HG03135 (cell line): Measurements from ENCODE around the gene SMAD7.

ENCODE experiments used
- ATAC-seq: cut with Tn5 transposase; IDR thresholded peaks from one replicate; pipeline ENCODE4 v1.9.1; 2021; ENCODE audit warnings: mild to moderate bottlenecking, moderate library complexity; ENCODE audit not compliant: unreplicated experiment

Gene SMAD7

GRCh38 chr18:48987821-48988220 lies 37.1 kb upstream of the SMAD7 start:
- no peak for ATAC-seq

- no peak for ATAC-seq
Measured at GRCh38 chr18:48986851-48987761, 36.3 kb upstream of the SMAD7 start.

DNA sequence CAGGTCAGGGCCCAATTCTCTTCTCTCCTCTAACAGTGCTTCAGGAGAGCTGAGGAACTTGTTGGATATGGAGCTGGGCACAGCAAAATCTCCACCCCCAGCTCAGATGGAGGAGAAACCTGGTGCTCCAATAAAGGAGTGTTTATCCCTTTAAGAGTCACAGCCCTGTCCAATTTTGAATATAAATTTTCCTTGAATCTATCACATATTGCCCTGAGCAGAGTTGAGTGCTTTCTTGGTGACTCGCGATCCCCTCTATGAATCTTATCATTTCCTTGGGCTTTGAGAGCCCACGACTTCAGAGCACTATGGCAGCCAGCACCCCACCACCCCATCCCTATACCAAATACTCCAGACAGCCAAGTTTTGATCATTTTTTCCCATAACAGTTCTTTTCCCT lies 34.4 kb upstream of the SMAD7 start:
- no peak for ATAC-seq

- no peak for ATAC-seq
Measured at GRCh38 chr18:48983793-48984437, 33.1 kb upstream of the SMAD7 start.

DNA sequence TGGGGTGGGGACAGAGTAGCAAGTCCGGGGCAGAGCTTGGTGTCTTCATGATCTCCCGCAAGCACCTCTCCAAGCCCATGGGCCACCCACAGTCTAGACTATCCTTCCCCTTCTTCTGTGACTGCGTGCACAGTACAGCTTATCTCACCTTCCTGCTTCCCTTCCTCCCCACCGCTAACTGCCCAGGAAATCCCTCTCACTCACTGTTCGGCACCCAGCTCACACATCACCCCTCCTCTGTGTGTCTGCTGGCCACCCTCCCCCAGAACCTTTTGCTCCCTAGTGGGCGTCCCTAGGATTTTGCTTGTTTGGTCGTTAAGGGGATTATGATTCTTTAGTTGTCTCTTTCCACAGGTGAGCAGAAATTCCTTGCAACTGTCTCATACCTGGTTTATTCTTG lies 31.5 kb upstream of the SMAD7 start:
- ATAC-seq: no peak

- ATAC-seq: no peak
Measured at GRCh38 chr18:48979944-48980890, 29.5 kb upstream of the SMAD7 start.

- no peak for ATAC-seq
Measured at GRCh38 chr18:48977914-48978313, 27.1 kb upstream of the SMAD7 start.

- ATAC-seq: peak; percentile 57
Measured at GRCh38 chr18:48975817-48976649, 25.3 kb upstream of the SMAD7 start.

GRCh38 chr18:48975120-48975816 lies 24.5 kb upstream of the SMAD7 start:
- peak; percentile 15 for ATAC-seq

- ATAC-seq: no peak
Measured at GRCh38 chr18:48974304-48975119, 23.7 kb upstream of the SMAD7 start.

DNA sequence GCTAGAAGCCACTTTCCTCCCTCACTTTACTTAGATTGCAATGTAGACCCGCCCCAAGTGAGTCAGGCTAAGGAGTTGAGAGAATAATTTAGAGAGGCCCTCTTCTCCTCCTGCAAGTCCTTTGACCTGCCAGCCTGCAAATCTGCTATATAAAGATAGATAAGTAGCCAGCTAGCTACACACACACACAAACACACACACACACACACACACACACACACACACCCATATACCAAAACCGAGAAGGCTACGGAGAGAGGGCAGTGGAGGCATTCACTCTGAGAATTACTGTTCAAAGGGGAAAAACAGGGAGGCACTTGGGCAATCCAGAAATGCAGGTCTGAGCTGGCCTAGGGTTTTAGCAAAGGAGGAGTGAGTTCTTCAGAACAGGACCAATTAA lies 23.0 kb upstream of the SMAD7 start:
- ATAC-seq: no peak

- no peak for ATAC-seq
Measured at GRCh38 chr18:48968412-48969215, 17.8 kb upstream of the SMAD7 start.

- no peak for ATAC-seq
Measured at GRCh38 chr18:48967545-48967944, 16.8 kb upstream of the SMAD7 start.

DNA sequence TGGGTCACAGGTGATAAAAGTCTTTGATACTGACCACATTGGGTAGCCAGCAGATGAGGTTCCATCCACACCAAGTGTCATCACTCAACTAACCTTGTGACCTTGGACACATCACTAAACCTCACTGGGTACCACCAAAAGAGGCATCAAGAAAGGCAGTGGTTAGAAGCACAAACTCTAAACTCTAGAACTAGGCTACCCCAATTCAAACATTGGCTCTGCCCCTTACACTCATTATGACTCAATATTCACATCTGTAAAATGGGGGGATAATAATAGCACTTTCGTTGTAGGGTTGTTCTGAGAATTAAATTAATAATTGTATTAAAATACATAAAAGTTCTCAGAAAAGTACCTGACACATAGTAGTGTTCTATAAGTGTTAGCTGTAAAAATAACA lies 15.8 kb upstream of the SMAD7 start:
- no peak for ATAC-seq

- no peak for ATAC-seq
Measured at GRCh38 chr18:48963586-48964470, 13.1 kb upstream of the SMAD7 start.

- ATAC-seq: no peak
Measured at GRCh38 chr18:48962994-48963561, 12.3 kb upstream of the SMAD7 start.
